Measurements from ENCODE around the gene NR1I2.

- TF ChIP-seq POLR2AphosphoS5 (IDR thresholded peaks at IDR 0.05) (no peak), POLR2A (IDR thresholded peaks at IDR 0.05) (no peak)
These were observed 14.9 kb downstream of the NR1I2 start for GRCh38 chr3:119796785-119797184.
